ENCODE data around the gene NCR2.
A peak's percentile ranks its signal among the peaks of the same experiment; 100 is the strongest.
"Not testable (repeated sequence)": the region's sequence is repeated elsewhere in the genome, so short reads cannot be mapped to it uniquely, and the experiment has no call there.

NCR2 gene, protein sequence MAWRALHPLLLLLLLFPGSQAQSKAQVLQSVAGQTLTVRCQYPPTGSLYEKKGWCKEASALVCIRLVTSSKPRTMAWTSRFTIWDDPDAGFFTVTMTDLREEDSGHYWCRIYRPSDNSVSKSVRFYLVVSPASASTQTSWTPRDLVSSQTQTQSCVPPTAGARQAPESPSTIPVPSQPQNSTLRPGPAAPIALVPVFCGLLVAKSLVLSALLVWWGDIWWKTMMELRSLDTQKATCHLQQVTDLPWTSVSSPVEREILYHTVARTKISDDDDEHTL

DNA sequence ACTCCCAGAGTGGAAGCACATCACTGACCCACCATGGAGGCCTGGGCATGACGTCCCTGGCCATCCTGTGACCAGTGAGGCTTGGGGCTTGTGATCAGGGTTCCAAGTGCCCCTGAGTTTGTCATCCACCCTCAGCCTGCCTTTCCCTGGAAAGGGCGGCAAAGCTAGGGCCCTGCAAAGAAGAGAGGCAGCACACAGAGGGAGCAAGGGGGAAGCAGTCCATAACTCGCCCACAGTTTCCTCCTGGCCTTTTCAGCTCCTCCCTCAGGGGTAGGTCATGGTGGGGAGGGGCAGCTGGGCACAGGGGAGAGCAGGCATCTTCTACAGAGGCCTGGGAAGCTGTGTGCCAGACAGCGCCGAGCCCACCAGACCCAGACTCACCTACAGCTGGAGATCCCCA lies at the start of gene NCR2:
Gene NCR2 (plus strand): TSS at position 313 of the 400 bp plus-strand sequence. CDS start 269 bp downstream, outside the sequence.
- no peak for DNase-seq (ENCODE audit: low read depth, low spot score)

DNA sequence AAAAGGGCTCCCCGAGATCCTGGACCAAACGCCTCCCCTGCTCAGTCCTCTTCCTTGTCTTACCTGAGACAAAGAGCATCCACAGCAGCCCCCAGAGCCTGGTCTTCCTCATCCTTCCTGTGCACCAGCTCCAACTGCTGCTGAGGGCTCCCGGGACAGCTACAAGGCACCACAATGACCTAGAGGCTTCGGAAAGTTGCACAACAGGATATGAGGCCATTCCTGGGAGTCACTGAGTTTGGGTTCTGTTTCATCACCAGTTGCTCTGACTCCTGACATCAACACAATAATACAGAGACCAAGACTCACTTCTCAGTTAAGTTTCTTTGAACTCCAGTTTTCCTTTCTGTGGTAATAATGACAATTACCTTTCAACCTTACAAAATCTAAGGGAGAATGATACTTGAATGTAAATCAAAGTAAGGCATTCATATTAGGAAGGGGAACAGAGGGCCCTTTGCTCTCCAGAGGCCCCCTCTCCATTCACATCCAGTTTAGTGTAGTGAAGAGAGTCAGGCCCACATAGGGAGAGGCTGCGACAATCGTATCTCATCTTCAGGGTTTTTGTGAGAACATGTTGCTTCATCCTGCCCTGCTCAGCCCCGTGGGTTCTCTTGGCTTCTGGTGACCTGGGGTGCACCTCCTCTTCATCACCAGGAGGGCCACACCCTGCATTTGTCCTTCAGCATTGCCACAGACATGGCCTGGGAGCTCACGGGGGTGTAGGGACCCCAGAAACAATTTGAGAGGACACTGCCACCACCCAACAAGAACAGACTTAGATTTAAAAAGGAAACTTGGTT lies 48.7 kb upstream of the NCR2 start, which contains the start of gene TREM1:
Gene TREM1 (minus strand): TSS at position 139 of the 803 bp plus-strand sequence. CDS start 27 bp downstream, at position 112.
- peak; percentile 49 for DNase-seq (ENCODE audit: low read depth, low spot score)

DNA sequence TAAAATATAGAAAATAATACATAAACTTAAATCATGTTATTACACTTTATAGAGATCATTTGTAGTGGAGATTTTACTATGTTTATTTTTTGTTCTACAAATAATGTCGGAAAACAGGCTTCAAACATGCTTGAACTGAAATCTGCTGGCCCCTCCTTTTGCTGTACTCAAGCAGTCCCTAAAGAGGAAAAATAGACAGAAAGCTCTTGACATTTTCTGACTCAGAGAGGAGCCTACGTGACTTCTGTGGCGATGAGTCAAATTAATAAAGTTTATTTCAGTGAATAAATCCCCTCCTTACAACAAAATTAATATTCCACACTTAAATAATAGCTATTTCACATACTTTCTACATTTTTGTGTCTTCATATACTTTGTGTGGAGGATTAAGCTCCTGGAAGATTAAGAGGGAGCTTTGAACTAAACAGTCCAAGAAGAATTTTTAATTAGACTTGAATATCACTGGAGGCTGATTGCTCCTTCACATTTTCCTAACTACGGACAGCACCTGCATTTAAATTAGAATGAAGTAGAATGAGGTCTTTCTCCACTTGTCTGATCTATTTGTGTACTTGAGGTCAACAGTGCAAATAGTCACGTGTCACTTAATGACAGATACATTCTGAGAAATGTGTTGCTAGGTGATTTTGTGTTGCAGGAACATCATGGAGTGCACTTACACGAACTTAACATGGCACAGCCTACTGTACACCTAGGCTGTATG lies 47.2 kb upstream of the NCR2 start:
- no peak for DNase-seq (ENCODE audit: low read depth, low spot score)

DNA sequence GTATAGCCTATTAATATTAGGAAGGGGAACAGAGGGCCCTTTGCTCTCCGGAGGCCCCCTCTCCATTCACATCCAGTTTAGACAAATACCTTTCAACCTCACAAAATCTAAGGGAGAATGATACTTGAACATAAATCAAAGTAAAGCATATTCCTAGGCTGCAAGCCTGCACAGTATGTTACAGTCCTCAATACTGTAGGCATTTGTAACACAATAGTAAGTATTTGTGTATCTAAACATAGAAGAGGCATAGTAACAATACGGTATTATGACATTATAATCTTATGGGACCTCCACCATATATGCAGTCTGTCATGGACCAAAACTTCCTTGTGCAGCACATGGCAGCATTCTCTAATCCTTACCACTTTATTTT lies 46.7 kb upstream of the NCR2 start:
- DNase-seq (ENCODE audit: low read depth, low spot score), result no peak

DNA sequence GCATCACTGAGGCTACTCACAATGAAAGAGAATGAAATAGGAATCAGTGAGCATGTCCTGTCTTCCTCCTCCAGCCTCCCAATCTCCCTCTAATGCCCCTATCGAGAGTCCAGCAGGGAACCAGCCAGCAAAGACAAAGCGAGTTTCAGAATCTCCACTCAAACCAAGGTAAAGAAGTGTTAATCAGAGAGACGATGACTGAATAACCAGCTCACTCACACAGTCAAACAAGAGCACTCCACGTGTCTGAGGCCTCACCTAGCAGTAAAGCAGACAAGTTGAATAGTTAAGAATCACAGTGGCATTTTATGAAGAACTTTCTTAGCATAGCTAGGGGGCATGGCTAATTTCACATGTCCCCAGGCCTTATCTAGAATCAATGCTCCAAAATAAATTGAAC lies 45.6 kb upstream of the NCR2 start:
- no peak for DNase-seq (ENCODE audit: low read depth, low spot score)

DNA sequence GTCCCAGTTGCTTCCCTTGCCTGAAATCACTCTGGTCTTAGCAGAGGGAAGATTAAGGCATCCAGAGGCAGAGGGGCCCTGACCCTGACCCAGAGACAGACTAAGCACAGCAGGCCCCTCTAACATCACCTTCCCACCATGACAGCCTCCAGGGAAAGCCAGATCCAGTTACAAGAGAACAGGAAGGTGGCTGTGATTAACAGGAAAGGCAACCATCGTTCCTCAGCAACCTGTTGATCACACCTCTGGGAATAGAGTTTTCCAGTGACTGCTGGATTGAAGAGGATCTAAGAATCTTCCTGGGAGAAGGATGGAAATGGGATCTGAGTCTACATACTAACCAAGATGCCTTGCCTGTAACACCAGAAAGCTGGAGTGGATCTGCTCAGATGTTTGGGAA lies 43.7 kb upstream of the NCR2 start:
- DNase-seq (ENCODE audit: low read depth, low spot score), result no peak

DNA sequence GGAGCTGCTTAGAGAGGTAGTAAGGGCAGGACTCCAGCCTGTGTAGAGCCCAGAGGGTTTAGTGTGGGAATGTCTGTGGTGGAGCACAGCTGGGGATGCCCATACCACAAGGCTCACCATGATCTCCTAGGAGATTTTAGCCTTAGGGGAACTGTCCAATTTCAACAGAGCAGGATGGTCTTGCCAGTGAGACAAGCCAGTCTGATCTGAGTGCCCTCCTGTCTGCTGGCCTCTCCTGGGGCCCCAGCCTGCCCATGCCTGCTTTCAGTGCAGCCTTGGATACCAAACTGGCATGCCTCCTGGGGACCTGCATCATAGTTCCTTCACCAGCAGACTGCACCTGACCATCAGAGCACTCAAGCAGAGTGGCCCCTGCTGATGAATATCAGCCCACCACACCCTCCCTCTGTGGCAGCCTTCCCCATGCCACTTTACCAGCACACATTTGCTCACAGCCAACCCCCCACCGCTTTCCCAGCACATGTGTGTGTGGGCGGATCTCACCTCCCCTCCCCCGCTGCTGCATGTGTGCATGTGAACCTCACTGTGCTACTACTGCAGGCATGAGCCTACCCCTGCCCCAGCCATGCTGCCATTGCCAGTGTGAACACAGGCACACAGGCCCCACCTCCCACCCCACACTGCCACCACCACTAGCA lies 41.1 kb upstream of the NCR2 start:
- DNase-seq (ENCODE audit: low read depth, low spot score), result no peak

DNA sequence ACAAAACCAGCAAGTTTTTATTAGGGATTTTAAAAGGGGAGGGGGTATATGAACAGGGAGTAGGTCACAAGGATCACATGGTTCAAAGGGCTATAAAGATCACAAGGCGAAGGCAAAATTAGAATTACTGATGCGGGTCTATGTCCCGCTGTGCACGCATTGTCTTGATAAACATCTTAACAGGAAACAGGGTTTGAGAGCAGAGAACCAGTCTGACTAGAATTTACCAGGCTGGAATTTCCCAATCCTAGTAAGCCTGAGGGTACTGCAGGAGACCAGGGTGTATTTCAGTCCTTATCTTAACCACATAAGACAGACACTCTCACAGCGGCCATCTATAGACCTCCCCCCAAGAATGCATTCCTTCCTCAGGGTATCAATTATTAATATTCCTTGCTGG lies 38.2 kb upstream of the NCR2 start:
- DNase-seq (ENCODE audit: low read depth, low spot score), result not testable (repeated sequence)

DNA sequence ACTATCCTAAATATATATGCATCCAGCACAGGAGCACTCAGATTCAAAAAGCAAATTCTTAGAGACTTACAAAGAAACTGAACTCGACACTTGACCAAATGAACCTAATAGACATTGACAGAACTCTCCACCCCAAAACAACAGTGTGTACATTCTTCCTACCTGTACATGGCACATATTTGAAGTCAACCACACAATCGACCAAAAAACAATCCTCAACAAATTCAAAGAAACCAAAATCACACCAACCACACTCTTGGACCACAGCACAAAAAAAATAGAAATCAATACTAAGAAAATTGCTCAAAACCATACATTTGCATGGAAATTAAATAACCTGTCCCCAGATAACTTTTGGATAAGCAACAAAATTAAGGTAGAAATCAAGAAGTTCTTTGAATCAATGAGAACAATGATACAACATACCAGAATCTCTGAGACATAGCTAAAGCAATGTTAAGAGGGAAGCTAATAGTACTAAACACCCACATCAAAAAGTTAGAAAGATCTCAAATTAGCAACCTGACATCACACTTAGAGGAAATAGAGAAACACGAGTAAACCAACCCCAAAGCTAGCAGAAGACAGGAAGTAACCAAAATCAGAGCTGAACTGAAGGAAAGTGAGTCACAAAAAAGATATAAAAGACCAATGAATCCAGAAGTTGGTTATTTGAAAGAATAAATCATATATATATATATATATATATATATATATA lies 36.5 kb upstream of the NCR2 start:
- no peak for DNase-seq (ENCODE audit: low read depth, low spot score)

DNA sequence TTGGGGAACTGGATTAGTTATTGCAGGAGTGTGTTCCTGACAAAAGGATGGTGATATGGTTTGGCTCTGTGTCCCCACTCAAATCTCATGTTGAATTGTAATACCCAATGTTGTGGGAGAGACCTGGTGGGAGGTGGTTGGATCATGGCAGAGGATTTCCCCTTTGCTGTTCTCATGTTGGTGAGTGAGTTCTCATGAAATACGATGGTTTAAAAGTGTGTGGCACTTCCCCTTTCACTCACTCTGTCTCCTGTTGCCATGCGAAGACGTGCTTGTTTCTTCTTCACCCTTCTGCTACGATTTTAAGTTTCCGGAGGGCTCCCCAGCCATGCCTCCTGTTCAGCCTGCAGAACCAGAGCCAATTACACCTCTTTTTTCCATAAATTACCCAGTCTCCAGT lies 32.8 kb upstream of the NCR2 start:
- no peak for DNase-seq (ENCODE audit: low read depth, low spot score)

DNA sequence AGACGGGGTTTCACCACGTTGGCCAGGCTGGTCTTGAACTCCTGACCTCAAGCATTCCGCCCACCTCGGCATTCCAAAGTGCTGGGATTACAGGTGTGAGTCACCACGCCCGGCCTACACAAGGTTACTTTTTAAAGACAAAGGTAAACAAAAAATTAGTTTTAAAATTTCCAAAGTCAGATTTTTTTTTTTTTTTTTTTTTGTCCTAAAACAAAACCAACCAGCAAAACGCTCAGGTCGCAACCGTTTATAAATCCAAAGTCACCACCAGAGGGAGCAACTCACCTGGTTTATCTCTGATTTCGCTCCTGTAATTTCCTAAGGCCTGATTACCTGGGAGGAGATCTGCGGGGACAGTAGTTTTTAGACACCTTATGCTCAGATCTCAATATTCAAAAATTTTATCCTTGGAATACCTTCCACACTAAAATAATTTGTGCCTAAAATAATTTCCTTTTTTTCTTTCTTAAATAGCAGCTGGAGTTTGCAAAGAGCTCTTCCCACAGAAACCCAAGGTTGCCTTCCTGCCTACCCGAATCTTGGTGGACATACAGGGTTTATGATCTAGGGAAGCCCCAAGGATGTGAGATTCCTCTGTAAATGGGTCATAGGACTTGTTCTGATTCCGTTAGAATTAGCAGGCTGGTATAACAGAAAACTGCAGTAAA lies 29.1 kb upstream of the NCR2 start:
- DNase-seq (ENCODE audit: low read depth, low spot score), result peak; percentile 74

DNA sequence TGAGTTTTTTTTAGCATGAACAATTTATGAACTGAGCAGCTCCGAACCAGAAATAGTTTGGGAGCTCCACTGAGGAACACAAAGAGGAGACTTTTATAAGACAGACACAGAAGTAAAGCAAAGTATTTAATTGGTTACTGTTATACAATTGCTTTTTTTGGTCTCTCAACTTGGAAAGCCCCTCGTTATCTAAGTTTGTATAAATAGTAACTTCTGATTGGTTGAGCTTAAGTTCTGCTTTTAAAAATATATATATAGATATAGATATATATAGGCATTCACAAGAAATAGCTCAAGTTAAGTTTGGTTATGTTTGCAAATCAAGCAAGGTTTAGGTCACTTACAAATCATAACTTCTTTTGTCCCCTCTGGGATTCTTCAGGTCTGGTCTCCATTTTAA lies 20.2 kb upstream of the NCR2 start:
- no peak for DNase-seq (ENCODE audit: low read depth, low spot score)

DNA sequence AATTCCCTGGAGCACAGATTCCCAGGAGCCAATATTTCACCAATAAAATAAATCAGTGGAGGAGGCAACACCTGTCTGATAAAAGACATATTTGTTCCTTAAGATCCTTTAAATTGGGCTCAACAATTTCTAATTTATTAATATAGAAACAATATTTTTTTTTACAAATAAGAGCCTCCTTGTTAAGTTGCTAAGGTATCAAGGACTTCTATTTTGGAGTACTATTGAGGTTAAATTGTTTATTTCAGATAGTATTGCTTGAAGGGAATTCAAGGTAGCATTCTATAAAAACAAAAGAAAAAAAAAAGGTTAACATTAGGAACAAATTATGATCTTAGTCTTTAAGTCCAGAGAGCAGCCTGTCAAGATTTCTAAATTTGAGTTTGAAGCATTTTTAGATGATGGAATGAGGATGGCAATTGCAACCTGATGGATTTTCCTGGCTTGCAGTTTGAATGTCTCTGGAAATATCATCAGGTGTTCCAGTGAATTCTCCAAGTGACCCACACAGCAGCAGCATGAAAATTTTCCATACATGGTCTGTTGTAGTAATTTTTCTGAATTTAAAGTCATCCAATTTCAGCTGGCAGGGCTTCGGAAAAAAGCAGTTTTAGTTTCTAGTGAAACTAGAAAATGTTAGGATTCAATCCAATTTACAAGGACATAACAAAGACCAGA lies 19.3 kb upstream of the NCR2 start:
- no peak for DNase-seq (ENCODE audit: low read depth, low spot score)

DNA sequence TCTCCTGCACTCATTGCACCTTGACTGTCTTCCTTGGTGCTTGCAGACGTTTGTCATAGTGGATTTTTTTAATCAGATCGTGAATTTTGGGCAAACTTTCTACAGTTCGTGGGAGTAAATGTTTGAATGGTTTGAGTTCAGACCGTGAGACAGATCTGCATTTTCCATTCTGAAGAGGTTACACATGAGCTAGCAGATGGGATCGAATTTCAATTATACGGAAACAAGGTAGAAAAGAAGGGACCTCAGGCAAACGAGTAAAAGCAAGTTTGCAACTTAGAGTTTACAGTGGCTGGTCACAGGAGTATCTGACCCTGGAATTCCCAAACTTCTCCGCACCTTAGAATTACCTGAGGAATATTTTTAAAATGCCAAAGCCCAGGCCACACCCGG lies 17.2 kb upstream of the NCR2 start:
- no peak for DNase-seq (ENCODE audit: low read depth, low spot score)

DNA sequence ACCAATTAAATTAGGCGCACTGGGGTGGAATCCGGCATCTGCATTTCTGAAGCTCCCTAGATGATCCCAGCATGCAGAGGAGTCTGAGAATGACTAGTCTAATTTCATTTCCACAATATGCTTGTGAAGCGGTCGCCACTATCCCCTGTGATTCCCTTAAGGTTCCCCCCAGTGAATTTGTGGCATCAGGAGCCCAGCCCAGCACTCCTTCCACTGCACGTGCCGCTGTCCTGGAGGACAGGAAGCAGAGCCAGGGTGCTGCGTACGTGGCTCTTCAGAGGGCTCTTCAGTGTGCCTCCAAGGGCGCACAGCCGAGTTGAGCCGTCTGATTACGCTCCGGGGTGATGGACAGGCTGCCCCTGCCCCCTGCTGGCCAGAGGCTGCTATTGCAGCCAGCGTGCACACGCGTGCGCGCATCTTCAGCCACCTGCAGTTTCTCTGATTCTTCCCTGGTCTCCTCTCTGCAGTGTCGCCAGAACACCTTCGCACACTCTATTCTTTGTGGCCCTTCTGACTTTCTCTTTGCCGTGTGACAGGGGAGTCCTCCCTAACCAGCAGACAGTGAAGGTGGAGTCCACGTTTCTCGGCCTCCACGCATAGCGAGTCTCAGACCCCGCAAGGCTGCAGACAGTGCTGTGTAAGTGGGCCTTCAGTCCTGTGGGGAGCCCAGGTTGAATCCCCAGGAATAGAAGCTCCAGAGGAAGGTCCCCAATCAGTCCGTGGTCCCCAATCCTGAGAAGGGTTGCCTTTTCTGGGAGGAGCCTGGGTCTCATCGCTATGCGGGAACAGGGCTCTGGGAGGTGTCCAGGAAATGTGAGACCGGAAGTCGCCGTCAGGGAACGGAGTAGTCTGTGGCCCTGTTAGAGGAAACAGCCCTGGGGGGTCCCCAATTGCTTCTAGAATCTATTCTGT lies 16.5 kb upstream of the NCR2 start:
- peak; percentile 96 for DNase-seq (ENCODE audit: low read depth, low spot score)

DNA sequence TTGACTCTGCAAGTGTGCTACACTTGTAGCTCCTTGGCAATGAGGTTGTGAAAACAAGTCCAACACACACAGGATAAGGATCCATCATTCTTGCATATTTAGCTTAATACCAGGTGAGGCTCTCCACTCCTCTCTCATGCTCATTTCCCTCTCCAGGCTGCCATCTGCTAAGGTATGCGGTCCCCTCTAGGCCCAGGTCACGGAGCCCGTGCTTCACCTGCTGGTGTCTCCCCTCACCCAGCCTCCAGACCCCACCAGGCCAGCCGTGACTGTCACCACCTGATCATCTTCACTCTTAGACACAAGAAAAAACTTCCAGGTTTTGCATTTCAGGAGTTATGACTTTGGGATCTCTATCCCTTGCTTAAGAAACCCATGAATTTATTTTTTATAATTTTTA lies 14.2 kb upstream of the NCR2 start:
- no peak for DNase-seq (ENCODE audit: low read depth, low spot score)

DNA sequence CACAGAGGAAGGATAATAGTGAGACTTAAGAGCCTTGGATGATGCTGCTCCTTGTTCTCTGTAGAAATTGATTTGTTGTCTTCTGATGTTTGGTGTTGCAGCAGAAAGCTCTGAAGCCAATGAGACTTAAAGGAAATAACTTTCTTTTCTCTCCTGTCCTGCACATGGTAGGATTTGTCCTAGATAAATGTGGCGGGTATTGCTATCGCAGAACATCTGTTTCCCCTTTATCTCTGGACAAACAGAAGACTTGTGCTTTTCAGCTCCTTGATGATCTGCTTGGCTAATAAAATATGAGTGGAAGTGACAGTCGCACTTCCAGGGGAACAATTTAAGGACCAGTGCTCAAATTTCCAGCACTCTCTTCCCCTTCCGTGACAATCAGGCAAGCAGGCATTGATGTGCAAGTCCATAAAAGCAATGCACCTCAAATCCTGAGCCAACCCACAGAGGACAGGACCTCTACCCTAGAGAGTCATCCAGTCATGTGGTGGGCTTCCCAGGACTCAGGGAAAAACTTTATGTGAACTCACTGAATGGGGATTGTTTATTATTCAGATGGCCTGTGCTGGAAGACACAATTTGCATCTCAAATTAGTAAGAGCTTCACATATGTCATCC lies 9.9 kb upstream of the NCR2 start:
- DNase-seq (ENCODE audit: low read depth, low spot score), result no peak

DNA sequence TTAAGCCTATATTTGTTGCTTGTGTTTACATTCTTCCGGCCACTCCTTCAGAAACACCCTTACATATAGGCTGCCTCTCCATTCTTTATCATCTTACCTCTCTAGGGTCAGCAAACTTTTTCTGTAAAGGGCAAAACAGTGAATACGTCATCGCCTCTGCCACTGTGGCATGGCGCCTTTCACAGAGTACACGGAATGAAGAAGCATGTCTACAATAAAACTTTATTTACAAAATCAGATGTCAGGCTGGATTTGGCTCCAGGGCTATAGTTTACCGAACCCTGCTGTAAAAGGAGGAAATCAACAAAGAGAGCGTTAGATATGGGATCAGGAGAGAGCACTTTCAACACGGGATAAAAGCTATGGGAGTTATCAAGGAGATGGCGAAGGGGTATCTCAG lies 9.3 kb upstream of the NCR2 start:
- no peak for DNase-seq (ENCODE audit: low read depth, low spot score)

DNA sequence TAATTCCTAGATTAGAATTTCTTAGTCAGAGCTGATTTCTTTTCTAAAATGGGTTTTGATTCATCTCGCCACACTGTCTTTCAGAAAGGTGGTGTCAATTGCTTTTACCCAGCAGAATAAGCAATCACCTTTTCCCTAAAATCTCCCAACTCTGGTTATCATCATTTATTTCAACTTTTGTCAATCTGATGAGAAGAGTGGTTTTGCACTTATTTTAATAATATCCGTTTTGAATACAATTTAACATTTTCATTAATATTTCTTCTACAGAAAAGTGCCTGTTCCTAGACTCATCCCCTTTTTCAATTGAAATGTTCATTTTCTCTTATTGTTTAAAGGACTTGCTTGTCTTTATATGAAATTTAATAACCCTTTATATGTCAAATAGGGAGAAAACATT lies 8.2 kb upstream of the NCR2 start:
- no peak for DNase-seq (ENCODE audit: low read depth, low spot score)

Data from ELF-1 (cell line).